NCI-H1436 treated with DMSO at 0.1 percent for 48 hours (cell line): ENCODE measurements around the gene SMIM5.

Source experiments
- DNase-seq: peaks from one replicate; lab custom pipeline; 2025; lab: John Stamatoyannopoulos, UW

The SMIM5 gene

GRCh38 chr17:75603123-75603522 is 30.1 kb upstream of the SMIM5 start:
- DNase-seq, result no peak

GRCh38 chr17:75604034-75604695 is 29.1 kb upstream of the SMIM5 start:
- DNase-seq, result no peak

- no peak for DNase-seq
These were observed 27.4 kb upstream of the SMIM5 start for GRCh38 chr17:75605790-75606189.

GRCh38 chr17:75607086-75607485 is 26.1 kb upstream of the SMIM5 start:
- DNase-seq, result no peak

- no peak for DNase-seq
These were observed 22.9 kb upstream of the SMIM5 start for GRCh38 chr17:75610103-75610984.

- no peak for DNase-seq
These were observed 21.3 kb upstream of the SMIM5 start for GRCh38 chr17:75611851-75612429.

- no peak for DNase-seq
These were observed 20.2 kb upstream of the SMIM5 start for GRCh38 chr17:75612906-75613626.

GRCh38 chr17:75614006-75614405 is 19.2 kb upstream of the SMIM5 start:
- DNase-seq, result no peak

GRCh38 chr17:75614556-75615270 is 18.5 kb upstream of the SMIM5 start:
- no peak for DNase-seq

- no peak for DNase-seq
These were observed 17.9 kb upstream of the SMIM5 start for GRCh38 chr17:75615301-75615700.

GRCh38 chr17:75616521-75617122 is 16.6 kb upstream of the SMIM5 start:
- DNase-seq, result no peak

GRCh38 chr17:75617218-75617617 is 16.0 kb upstream of the SMIM5 start:
- no peak for DNase-seq

GRCh38 chr17:75617675-75618074 is 15.6 kb upstream of the SMIM5 start:
- DNase-seq, result no peak

- no peak for DNase-seq
These were observed 13.5 kb upstream of the SMIM5 start for GRCh38 chr17:75619506-75620431.

GRCh38 chr17:75621489-75621888 is 11.7 kb upstream of the SMIM5 start:
- DNase-seq, result no peak

- no peak for DNase-seq
These were observed 11.2 kb upstream of the SMIM5 start for GRCh38 chr17:75622076-75622475.

GRCh38 chr17:75622771-75623273 is 10.4 kb upstream of the SMIM5 start:
- DNase-seq, result no peak

- no peak for DNase-seq
These were observed 9.8 kb upstream of the SMIM5 start for GRCh38 chr17:75623386-75623785.

- no peak for DNase-seq
These were observed 9.2 kb upstream of the SMIM5 start for GRCh38 chr17:75624021-75624420.
